GM10266 (cell line): ENCODE data around the gene PDK2.
A peak's percentile ranks its signal among the peaks of the same experiment; 100 is the strongest.

Experiments used
- DNase-seq: peaks from one replicate; pipeline ENCODE4 v3.0.0; 2012; ENCODE audit errors: extremely low spot score
- TF ChIP-seq, protein P1 (sequence below): IDR thresholded peaks from 2 replicates; pipeline ENCODE4 v1.5.1; 2012; ENCODE audit warnings: mild to moderate bottlenecking, low read depth; ENCODE audit not compliant: control insufficient read depth, insufficient read depth; ENCODE audit errors: missing control alignments

Gene PDK2

GRCh38 chr17:50090971-50091917 is 3.9 kb upstream of the PDK2 start:
- TF ChIP-seq, protein P1, sequence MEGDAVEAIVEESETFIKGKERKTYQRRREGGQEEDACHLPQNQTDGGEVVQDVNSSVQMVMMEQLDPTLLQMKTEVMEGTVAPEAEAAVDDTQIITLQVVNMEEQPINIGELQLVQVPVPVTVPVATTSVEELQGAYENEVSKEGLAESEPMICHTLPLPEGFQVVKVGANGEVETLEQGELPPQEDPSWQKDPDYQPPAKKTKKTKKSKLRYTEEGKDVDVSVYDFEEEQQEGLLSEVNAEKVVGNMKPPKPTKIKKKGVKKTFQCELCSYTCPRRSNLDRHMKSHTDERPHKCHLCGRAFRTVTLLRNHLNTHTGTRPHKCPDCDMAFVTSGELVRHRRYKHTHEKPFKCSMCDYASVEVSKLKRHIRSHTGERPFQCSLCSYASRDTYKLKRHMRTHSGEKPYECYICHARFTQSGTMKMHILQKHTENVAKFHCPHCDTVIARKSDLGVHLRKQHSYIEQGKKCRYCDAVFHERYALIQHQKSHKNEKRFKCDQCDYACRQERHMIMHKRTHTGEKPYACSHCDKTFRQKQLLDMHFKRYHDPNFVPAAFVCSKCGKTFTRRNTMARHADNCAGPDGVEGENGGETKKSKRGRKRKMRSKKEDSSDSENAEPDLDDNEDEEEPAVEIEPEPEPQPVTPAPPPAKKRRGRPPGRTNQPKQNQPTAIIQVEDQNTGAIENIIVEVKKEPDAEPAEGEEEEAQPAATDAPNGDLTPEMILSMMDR, result no peak
- DNase-seq, result no peak

DNA sequence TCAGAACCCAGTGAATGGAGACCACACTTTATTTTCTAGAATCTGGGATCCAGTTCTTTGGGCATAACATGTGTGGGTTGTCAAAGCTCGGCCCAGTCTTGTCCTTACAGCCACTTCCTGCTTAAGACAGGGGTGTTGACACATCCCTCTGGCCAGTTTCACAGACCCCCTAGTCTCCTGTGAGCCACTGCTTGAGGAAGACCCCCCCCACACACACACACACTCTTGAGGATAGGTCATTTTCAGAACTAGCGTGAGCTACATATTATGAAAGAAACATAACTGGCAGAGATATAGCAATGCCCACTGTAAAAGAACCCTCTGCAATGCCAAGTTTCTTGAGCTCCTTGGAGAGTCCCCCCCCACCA is 3.2 kb upstream of the PDK2 start:
- DNase-seq, result no peak
- TF ChIP-seq, protein P1, result no peak

- DNase-seq, result no peak
- TF ChIP-seq, protein P1, result no peak
Observed at GRCh38 chr17:50093246-50093645, 1.9 kb upstream of the PDK2 start.

- TF ChIP-seq, protein P1, result no peak
- DNase-seq, result no peak
Observed at GRCh38 chr17:50093807-50094206, 1.3 kb upstream of the PDK2 start.

GRCh38 chr17:50094243-50094752 is 853 bp upstream of the PDK2 start:
- peak; percentile 89 for DNase-seq
- TF ChIP-seq, protein P1, result peak; percentile 83

- DNase-seq, result no peak
- TF ChIP-seq, protein P1, result no peak
Observed at GRCh38 chr17:50095626-50096037, 481 bp downstream of the PDK2 start.

DNA sequence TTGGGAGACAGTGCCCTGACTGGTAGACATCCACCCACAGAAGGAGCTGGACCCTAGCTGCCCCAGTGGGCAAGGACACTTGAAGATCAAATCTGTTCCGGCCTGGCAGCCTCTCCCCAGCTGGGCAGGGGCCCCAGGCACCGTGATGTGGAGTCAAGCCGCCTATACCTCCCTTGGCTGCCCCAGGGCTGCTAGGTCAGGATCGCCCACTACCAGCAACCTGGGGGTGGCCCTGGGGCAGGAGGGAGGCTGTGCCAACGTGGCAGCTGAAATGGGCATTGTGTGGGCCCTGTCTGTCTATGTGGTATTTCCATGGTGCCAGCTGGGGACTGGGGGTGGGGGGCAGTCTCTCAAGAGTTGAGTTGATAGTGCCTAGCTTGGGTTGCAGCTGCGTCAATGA is 941 bp downstream of the PDK2 start:
- DNase-seq, result no peak
- TF ChIP-seq, protein P1, result no peak
